SW 1271 (cell line): ENCODE results near the gene SETD2.

ENCODE experiments used
- DNase-seq, 2 experiments: peaks; one replicate each; lab custom pipeline; 2025; lab: John Stamatoyannopoulos, UW

Gene SETD2

DNA sequence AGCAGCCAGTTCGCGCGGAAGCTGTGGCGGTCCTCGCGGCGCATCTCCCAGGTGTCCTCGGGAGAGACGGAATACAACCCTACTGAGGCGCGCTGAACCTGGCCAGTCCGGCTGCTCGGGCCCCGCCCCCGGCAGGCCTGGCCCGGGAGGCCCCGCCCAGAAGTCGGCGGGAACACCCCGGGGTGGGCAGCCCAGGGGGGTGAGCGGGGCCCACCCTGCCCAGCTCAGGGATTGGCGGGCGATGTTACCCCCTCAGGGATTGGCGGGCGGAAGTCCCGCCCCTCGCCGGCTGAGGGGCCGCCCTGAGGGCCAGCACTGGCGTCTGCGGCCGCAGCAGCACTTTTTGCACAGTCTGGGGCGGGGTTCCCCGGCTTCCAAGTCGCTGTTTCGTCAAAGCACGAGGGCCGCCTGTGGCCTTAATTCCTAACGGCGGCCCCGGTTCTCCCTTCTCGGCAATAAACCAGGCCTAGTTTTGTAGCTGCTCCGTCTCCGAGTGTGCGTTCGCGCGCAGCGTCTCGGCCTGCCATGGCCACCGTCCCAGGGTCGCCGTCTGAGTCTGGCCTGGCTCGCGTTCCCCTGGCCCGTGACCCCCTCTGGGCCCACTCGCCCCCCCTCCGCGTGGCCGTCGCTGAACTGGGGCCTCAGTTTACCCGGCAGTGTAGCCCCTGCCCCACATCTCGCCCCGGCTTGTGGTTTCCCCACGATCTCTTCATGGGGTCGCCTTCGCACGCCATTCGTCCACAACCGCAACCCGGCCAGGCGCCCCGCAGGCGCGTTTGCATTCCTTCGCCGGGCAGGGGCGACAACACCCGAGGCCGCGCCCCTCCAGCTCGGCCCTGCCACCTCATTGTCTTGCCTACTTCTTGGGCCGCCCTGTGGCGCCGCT is 154.4 kb downstream of the SETD2 start:
- DNase-seq, result no peak

DNA sequence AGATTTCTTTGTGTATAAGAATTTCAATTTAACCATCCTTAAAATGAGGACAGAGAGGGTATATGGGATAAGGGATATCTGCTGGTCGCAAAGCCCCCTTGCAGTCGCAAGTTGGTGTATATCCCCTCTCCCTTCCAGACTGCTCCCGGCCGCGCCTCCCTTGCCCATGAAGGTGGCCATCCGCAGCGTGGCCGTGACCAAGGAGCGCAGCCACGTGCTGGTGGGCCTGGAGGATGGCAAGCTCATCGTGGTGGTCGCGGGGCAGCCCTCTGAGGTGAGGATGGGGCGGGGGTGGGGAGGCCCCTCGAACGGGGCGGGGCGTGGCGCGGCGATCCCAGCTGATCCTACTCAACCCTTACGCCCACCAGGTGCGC is 155.1 kb downstream of the SETD2 start:
- no peak for DNase-seq

DNA sequence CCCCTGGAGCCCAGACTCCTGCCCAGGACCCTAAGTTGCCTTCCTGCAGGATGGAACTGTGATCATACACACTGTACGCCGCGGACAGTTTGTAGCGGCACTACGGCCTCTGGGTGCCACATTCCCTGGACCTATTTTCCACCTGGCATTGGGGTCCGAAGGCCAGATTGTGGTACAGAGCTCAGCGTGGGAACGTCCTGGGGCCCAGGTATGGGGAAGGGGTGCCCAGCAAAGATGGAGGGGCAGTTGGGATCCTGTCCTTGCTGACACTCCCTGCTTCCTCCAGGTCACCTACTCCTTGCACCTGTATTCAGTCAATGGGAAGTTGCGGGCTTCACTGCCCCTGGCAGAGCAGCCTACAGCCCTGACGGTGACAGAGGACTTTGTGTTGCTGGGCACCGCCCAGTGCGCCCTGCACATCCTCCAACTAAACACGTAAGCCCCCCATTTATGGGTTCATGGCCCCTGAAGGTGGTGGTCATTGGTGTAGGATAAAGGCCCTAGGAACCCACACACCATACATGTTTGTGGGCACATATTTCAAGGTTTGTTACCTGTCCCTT is 155.6 kb downstream of the SETD2 start:
- DNase-seq, result no peak

DNA sequence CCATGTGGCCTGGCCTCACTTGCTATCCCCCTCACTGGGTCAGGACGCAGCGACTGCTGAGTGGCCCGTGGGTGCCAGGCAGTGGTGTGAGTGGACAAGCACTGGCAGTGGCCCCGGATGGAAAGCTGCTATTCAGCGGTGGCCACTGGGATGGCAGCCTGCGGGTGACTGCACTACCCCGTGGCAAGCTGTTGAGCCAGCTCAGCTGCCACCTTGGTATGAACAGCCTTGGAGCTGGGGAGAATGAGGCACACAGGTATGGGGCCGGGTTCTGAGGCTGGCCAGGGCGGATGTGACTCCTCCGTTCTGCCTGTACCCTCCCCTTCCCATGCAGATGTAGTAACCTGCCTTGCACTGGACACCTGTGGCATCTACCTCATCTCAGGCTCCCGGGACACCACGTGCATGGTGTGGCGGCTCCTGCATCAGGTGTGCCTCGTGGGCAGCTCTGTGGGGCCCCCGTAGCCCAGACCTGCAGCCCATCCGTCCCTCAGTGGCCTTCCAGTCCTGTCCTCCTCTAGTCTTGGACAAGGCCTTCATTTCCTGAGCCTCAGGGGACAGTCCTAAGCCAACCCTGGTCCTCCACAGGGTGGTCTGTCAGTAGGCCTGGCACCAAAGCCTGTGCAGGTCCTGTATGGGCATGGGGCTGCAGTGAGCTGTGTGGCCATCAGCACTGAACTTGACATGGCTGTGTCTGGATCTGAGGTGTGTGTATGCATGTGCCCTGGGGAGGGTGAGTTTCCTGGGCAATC is 156.3 kb downstream of the SETD2 start:
- DNase-seq, result no peak

DNA sequence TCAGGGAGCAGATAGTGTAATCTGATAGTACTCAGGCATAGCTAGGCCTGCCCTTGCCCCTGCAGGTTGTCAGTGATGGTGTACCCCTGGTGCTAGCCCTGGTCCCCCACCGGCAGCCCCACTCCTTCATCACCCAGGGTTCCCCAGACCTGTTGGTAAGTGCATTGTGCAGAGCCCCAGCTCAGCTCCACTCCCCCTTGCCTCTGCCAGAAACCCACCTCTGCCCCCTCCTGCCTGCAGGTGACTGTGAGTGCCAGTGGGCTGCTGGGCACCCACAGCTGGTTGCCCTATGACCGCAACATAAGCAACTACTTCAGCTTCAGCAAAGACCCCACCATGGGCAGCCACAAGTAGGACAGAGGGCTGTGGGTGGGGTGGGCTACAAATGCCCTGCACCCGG is 156.9 kb downstream of the SETD2 start:
- DNase-seq, result no peak

DNA sequence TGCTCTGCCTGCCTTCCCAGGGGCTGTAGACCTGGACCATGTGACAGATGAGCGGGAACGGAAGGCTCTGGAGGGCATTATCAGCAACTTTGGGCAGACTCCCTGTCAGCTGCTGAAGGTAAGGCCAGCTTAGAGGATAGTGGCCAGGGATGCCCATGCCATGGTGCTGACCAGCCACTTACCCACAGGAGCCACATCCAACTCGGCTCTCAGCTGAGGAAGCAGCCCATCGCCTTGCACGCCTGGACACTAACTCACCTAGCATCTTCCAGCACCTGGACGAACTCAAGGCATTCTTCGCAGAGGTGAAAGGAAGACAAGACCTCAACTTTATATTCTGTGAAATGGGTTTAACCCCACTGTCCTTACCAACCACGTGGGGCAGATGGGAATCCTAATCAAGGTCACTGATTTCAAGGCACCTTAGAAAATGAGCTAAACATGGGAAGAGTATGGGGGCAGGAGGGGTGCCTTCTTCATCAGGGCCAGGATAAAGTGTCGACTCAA is 157.7 kb downstream of the SETD2 start:
- DNase-seq, result no peak

DNA sequence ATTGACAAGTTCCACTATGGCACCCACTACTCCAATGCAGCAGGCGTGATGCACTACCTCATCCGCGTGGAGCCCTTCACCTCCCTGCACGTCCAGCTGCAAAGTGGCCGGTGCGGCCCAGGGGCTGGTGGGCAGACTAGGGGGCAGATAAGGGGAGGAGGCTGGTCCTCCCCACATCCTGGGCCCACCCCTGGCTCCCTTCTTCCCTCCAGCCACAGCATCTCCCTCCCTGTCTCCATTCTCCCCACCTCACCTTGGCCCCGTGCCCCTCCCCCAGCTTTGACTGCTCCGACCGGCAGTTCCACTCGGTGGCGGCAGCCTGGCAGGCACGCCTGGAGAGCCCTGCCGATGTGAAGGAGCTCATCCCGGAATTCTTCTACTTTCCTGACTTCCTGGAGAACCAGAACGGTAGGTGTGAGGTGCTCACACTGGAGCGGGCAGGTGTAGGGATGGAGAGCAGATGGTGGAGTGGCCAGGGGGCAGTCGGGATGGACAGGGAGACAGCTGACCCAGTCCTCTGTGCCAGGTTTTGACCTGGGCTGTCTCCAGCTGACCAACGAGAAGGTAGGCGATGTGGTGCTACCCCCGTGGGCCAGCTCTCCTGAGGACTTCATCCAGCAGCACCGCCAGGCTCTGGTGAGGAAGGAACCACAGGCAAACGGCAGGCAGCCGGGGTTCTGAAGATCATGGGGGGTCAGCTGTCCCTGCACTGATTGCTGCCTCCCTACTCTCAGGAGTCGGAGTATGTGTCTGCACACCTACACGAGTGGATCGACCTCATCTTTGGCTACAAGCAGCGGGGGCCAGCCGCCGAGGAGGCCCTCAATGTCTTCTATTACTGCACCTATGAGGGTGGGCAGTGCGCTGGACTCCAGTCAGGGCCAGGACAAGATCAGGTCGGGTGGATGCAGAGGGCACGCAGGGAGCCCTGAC is 158.4 kb downstream of the SETD2 start:
- no peak for DNase-seq

DNA sequence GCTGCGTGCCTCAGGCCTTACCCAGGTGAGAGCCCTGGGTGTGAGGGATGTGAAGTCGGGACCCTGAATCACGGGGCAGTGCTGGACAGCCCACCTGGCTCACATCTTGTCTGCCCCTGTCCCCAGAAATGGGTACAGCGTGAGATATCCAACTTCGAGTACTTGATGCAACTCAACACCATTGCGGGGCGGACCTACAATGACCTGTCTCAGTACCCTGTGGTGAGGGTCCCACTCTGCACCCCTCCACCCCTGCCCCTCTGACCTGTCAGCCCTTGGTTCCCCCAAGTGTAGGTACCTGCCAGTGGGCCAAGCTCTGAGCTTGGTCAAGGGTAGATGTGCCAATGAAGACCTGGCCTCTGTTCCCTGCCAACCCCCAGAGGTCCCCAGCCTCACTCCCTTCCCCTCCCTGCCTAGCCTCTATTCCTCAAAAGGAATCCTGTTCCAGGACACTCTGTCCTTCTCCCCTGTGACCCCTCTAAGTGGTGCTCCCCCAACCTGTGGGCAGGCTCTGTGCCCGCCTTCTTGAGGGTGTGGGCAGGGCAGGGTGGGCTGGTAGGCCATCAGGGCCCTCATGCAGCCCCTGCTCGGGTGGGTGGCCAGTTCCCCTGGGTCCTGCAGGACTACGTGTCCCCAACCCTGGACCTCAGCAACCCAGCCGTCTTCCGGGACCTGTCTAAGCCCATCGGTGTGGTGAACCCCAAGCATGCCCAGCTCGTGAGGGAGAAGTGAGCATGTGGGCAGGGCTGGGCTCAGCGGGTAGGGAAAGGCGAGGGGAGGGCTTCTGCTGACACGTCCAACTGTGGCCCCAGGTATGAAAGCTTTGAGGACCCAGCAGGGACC is 159.3 kb downstream of the SETD2 start:
- DNase-seq, result no peak

DNA sequence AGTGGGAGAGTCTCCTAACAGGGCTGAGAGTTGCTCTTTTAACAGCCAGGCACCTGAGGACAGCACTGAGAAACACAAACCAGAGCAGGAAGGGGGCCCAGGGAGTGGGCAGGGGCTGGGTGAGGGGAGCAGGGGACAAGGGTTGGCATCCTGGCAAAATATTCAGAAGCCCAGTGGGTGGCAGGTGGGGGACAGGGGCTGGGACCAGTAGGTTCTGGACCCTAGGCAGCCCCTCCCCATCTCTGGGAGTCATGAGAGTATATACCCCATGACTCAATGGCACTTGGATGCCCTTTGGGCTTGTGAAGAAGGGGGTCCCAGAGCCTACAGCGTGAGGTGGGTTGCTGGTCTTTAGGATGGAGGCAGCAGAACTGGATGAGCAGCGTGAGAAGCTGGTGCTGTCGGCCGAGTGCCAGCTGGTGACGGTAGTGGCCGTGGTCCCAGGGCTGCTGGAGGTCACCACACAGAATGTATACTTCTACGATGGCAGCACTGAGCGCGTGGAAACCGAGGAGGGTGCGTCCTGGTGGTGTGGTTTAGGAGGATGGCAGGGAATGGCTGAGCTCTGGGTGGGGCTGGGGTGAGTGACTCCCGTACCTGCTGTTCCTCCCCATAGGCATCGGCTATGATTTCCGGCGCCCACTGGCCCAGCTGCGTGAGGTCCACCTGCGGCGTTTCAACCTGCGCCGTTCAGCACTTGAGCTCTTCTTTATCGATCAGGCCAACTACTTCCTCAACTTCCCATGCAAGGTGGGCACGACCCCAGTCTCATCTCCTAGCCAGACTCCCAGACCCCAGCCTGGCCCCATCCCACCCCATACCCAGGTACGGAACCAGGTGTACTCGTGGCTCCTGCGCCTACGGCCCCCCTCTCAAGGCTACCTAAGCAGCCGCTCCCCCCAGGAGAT is 160.2 kb downstream of the SETD2 start:
- no peak for DNase-seq

DNA sequence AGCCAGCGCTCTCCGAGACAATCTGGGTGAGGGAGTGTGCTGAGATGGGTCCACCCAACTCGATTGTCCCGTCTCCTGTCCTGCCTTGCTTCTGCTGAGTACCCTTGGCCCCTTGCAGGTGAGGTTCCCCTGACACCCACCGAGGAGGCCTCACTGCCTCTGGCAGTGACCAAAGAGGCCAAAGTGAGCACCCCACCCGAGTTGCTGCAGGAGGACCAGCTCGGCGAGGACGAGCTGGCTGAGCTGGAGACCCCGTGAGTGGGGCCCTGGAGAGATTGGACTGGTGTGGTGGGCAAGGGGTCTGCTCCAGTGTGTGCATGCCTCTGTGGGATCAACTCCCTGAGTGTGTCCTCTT is 160.9 kb downstream of the SETD2 start:
- DNase-seq, result no peak

DNA sequence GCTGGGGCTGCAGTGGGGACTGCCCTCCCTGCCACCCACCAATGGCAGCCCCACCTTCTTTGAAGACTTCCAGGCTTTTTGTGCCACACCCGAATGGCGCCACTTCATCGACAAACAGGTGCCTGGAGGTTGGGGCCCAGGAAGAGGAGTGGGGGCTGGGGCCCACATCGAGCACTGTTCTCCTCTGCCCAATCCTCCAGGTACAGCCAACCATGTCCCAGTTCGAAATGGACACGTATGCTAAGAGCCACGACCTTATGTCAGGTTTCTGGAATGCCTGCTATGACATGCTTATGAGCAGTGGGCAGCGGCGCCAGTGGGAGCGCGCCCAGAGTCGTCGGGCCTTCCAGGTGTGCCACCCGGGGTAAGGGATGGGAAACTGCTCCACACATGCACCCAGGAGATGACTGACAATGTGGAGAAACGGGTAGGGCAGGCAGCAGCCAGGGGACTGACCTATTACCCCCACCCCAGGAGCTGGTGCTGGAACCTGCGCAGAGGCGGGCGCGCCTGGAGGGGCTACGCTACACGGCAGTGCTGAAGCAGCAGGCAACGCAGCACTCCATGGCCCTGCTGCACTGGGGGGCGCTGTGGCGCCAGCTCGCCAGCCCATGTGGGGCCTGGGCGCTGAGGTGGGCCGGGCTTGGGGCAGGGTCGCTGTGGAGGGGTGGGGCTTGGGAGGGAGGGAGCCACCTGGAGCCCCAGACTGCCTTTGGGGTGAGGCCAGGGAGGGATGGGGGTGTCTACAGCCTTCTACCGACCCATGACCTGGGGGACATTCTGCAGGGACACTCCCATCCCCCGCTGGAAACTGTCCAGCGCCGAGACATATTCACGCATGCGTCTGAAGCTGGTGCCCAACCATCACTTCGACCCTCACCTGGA is 161.5 kb downstream of the SETD2 start:
- DNase-seq, result no peak

DNA sequence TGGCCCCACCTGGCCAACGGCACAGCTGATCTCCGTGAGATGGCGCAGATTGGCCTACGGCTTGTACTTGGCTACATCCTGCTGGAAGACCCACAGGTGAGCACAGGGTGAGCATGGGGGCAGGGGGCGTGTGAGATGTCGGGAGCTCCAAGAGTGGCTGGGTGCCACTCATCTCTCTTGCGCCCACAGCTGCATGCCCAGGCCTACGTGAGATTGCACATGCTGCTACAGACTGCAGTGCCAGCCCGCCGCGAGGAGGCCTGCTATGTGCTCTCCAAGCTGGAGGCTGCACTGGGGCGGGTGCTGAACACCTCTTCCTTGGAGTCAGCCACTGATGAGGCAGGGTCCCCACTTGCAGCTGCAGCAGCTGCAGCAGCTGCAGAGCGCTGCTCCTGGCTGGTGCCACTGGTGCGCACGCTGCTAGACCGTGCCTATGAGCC is 162.2 kb downstream of the SETD2 start:
- no peak for DNase-seq

DNA sequence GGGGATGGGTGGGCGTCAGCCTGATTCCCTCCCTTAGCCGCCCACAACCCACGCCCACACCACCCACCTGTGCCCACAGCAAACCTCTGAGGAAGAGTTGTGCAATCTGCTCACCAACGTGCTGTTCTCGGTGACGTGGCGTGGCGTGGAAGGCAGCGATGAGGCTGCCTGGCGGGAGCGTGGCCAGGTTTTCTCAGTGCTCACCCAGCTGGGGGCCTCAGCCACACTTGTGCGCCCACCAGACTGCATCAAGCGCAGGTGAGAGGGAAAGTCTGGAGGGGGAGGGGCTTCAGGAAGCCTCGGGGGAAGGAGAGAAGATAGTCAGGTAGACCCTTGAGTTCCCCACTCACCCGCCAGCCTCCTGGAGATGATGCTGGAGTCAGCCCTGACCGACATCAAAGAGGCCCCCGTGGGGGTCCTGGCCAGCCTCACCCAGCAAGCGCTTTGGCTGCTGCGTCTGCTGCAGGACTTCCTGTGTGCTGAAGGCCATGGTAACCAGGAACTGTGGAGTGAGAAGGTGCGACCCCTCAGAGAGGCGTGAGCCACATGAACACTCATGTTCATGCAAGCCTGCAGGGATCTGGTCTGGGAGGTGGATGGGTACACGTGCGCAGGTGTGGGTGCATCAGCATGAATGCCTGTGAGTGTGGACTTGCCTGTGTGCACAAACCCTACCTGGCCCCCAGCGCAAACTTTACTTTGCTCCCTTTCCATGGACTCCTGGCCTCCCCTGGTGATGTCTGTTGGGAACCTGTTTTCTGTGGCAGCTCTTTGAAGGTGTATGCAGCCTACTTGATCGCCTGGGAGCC is 162.8 kb downstream of the SETD2 start:
- no peak for DNase-seq

DNA sequence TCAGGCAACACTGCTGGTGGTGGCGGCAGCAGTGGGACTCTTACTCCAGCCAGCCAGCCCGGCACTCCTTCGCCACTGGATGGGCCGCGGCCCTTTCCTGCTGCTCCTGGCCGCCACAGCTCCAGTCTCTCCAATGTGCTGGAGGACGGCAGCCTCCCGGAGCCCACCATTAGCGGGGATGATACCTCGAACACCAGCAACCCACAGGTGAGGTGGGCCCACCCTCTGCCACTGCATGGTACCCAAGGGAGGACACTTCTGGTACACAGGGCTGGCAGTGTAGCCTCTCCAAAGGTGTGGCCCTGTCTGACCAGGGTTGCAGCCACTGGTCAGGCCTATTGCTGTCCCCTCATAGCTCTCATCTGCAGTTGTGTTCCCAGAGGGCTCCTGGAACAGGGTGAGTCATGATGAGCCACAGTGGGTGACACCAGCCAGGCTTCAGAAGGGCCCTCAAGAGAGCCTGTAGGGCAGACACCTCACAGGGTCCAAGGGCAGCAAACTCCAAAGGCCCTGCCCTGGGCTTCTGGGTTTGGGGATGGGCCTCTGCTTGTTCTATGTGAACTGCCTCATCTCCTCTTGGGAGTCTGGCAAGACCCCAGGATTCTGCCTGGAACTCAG is 163.6 kb downstream of the SETD2 start:
- DNase-seq, result no peak

DNA sequence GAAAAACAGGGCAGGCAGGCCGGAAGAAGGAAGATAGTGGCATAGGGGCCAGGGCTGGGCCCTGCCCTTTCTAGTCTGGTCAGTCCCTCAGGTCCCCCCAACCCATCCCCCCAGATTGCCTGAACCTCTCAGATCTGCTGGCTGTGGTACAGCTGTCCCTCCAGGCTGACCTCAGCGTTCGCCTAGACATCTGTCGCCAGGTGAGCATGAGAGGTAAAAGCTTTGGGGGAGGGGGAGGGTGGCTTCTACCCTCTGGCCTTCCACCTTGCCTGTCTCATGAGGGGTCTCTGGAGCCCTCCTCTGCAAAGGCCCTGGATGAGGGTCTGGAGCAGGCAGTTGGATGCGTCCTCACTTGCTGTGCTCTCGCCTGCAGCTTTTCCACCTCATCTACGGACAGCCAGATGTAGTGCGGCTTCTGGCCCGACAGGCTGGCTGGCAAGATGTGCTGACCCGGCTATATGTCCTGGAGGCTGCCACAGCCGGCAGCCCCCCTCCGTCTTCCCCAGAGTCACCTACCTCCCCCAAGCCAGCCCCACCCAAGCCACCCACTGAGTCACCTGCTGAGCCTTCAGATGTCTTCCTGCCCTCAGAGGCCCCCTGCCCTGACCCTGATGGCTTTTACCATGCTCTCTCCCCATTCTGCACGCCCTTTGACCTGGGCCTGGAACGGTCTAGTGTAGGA is 164.3 kb downstream of the SETD2 start:
- no peak for DNase-seq

DNA sequence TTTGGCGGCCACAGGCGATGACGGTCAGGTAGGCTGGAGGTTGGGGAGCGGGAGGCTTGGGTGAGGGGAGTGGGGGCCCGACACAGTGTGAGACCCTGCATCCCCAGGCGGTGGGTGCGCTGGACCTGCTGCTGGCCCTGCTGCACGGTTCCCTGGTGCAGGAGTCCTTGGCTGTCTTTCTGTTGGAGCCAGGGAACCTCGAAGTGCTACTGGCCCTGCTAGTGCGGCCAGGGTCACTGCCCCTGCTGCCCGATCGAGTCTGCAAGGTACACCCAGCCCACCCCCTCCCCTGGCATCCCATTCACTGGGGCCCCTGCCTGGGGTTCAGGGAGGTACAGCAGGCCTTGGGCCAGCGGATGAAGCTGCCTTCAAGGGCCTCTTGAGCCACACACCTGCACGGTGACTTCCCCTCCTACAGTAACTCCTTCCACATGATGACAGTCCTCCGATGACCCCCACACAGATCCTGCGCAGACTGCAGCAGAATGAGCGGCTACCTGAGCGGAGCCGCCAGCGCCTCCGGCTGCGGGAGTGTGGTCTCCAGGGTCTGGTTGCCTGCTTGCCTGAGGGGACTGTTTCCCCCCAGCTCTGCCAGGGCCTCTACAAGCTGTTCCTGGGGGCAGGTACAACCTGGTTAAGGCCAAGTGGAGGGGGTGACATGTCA is 164.9 kb downstream of the SETD2 start:
- DNase-seq, result no peak
